Liver (tissue), 9 donors: Measurements from ENCODE around the gene PPP1R13B. TPM values are rescaled to one million over a fixed set of nuclear protein-coding genes. Genes with fewer than 3 reads are reported as not detected.

Source experiments
- DNase-seq: peaks from one replicate; pipeline ENCODE4 v3.0.0-alpha.2; 2017; ENCODE audit warnings: low spot score
- H3K27ac ChIP-seq, 2 donors: one replicate each; pipeline ENCODE4 v1.7.0; 2013; ENCODE audit warnings: inconsistent platforms in 2 of 2, low read length in 2 of 2, control low read depth in 1 of 2, low read depth in 1 of 2, mild to moderate bottlenecking in 1 of 2
- H3K27me3 ChIP-seq, 4 donors: one replicate each; pipeline versions ENCODE4 v1.6.1 to v1.7.0; 2013; ENCODE audit warnings: low read length in 3 of 4, inconsistent platforms in 1 of 4, mild to moderate bottlenecking in 1 of 4, moderate library complexity in 1 of 4; ENCODE audit not compliant: control insufficient read depth in 4 of 4, insufficient read depth in 4 of 4
- H3K36me3 ChIP-seq, 4 donors: one replicate each; pipeline versions ENCODE4 v1.6.1 to v1.7.0; 2013; ENCODE audit warnings: low read length in 3 of 4, mild to moderate bottlenecking in 3 of 4, low read depth in 1 of 4, moderate library complexity in 1 of 4; ENCODE audit not compliant: control insufficient read depth in 4 of 4, insufficient read depth in 3 of 4
- H3K4me1 ChIP-seq, 4 donors: one replicate each; pipeline versions ENCODE4 v1.6.1 to v1.7.0; 2013; ENCODE audit warnings: low read length in 3 of 4, mild to moderate bottlenecking in 3 of 4, moderate library complexity in 1 of 4; ENCODE audit not compliant: control insufficient read depth in 4 of 4, insufficient read depth in 4 of 4
- H3K4me3 ChIP-seq, 3 donors: one replicate each; pipeline versions ENCODE4 v1.6.1 to v1.7.0; 2013; ENCODE audit warnings: low read length in 3 of 3, control low read depth in 1 of 3, low read depth in 1 of 3, mild to moderate bottlenecking in 1 of 3
- H3K9ac ChIP-seq, 2 donors: one replicate each; pipeline ENCODE4 v1.7.0; 2013; ENCODE audit warnings: low read length in 2 of 2, mild to moderate bottlenecking in 2 of 2, moderate library complexity in 2 of 2, control low read depth in 1 of 2, low read depth in 1 of 2
- H3K9me3 ChIP-seq, 4 donors: one replicate each; pipeline versions ENCODE4 v1.6.1 to v1.7.0; 2013; ENCODE audit warnings: low read length in 3 of 4; ENCODE audit not compliant: control insufficient read depth in 4 of 4
- ATF3 ChIP-seq: IDR thresholded peaks from 2 replicates; pipeline ENCODE4 v1.6.1; 2016; ENCODE audit warnings: antibody characterized with exemption
- CTCF ChIP-seq: fragments of 150-350 bp; IDR thresholded peaks from 2 replicates; pipeline ENCODE4 v1.5.1; 2017; ENCODE audit warnings: improper control_type of control experiment, low read depth, low read length; ENCODE audit not compliant: missing input control
- FOXA1 ChIP-seq: IDR thresholded peaks from 2 replicates; pipeline ENCODE4 v1.6.1; 2016; ENCODE audit warnings: antibody characterized with exemption
- FOXA2 ChIP-seq: IDR thresholded peaks from 2 replicates; pipeline ENCODE4 v1.6.1; 2016; ENCODE audit warnings: antibody characterized with exemption
- GABPA ChIP-seq, 2 donors: IDR thresholded peaks in 1 of 2; conservative IDR thresholded peaks in 1 of 2; 2 replicates each; pipeline ENCODE4 v1.6.1; 2016; ENCODE audit warnings: antibody characterized with exemption in 2 of 2, mild to moderate bottlenecking in 1 of 2, moderate library complexity in 1 of 2
- HNF4A ChIP-seq, 2 donors: conservative IDR thresholded peaks; 2 replicates each; pipeline ENCODE4 v1.6.1; 2016; ENCODE audit warnings: antibody characterized with exemption in 2 of 2, mild to moderate bottlenecking in 2 of 2
- HNF4G ChIP-seq: IDR thresholded peaks from 2 replicates; pipeline ENCODE4 v1.6.1; 2016; ENCODE audit warnings: antibody characterized with exemption
- JUND ChIP-seq, 2 donors: IDR thresholded peaks; 2 replicates each; pipeline ENCODE4 v1.6.1; 2016; ENCODE audit warnings: antibody characterized with exemption in 2 of 2
- NR2F2 ChIP-seq: IDR thresholded peaks from 2 replicates; pipeline ENCODE4 v1.6.1; 2016; ENCODE audit warnings: antibody characterized with exemption
- RAD21 ChIP-seq, 2 donors: IDR thresholded peaks; 2 replicates each; pipeline ENCODE4 v1.6.1; 2016; ENCODE audit warnings: antibody characterized with exemption in 2 of 2, mild to moderate bottlenecking in 2 of 2
- RXRA ChIP-seq, 2 donors: IDR thresholded peaks; 2 replicates each; pipeline ENCODE4 v1.6.1; 2017 to 2018; ENCODE audit warnings: antibody characterized with exemption in 2 of 2, mild to moderate bottlenecking in 1 of 2
- SP1 ChIP-seq: IDR thresholded peaks from 2 replicates; pipeline ENCODE4 v1.6.1; 2018; ENCODE audit warnings: antibody characterized with exemption, mild to moderate bottlenecking
- TAF1 ChIP-seq: conservative IDR thresholded peaks from 2 replicates; pipeline ENCODE4 v1.6.1; 2016; ENCODE audit warnings: antibody characterized with exemption, mild to moderate bottlenecking
- YY1 ChIP-seq: IDR thresholded peaks from 2 replicates; pipeline ENCODE4 v1.6.1; 2016; ENCODE audit warnings: antibody characterized with exemption, mild to moderate bottlenecking
- WGBS: extraction: QIAGEN DNeasy Blood & Tissue Kit; methylation state at CpG from one replicate; pipeline ENCODE4 v1.1.7; 2013; 5-methylcytosine and 5-hydroxymethylcytosine counted together
- polyA plus RNA-seq, 2 donors: library from polyadenylated mRNA; stranded (reverse) in 1 of 2; unstranded in 1 of 2; fragments of 200-250 nt in 1 of 2; fragments of >200 nt in 1 of 2; fragmentation: Nextera tagmentation in 1 of 2; extraction: Ambion mirVana in 1 of 2; gene quantifications; one replicate each; pipeline versions ENCODE4 v1.2.1 to v1.2.3, GENCODE V29; 2013 to 2015
- total RNA-seq, 2 donors: library from RNA; depleted of rRNA; stranded (reverse); fragments of >200 nt; gene quantifications; one replicate each; pipeline ENCODE4 v1.2.3, GENCODE V29; 2014
- TF ChIP-seq, protein P1 (sequence below): IDR thresholded peaks from 2 replicates; pipeline ENCODE4 v1.6.1; 2016; ENCODE audit warnings: antibody characterized with exemption
- TF ChIP-seq, protein P2 (sequence below): IDR thresholded peaks from 2 replicates; pipeline ENCODE4 v1.6.1; 2016; ENCODE audit warnings: antibody characterized with exemption
- TF ChIP-seq, protein P3 (sequence below): IDR thresholded peaks from 2 replicates; pipeline ENCODE4 v1.6.1; 2016; ENCODE audit warnings: antibody characterized with exemption, mild to moderate bottlenecking
- donor health status: healthy.
- donor health status: healthy.
- donor health status: healthy.
- donor health status: healthy.
- donor health status: healthy.

PPP1R13B gene
- total and polyA plus RNA-seq, 4 donors, result 3.2 to 15.1 (median 5.1) TPM

GRCh38 chr14:103739466-103739792, 107.9 kb downstream of the PPP1R13B start:
- WGBS, result 95% methylated on average over 6 of the region's 6 CpGs
- H3K4me3 ChIP-seq, result no peak overlapping the region
- DNase-seq, result no peak
- no peak overlapping the region for H3K9ac ChIP-seq
- H3K4me1 ChIP-seq, result peaks cover 0 to 4% (median 1%) of the 10 kb centered on the region in 4 donors
- H3K9me3 ChIP-seq, result no peaks in the 10 kb centered on the region
- no peaks in the 10 kb centered on the region for H3K27me3 ChIP-seq
- TF ChIP-seq TAF1, result no peak
- TF ChIP-seq, protein P1, sequence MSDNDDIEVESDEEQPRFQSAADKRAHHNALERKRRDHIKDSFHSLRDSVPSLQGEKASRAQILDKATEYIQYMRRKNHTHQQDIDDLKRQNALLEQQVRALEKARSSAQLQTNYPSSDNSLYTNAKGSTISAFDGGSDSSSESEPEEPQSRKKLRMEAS, result no peak
- no peak for TF ChIP-seq RAD21 (IDR thresholded peaks at IDR 0.05)
- no peak for TF ChIP-seq SP1
- H3K27ac ChIP-seq, result no peak overlapping the region
- H3K36me3 ChIP-seq, result peaks cover 3 to 34% (median 12%) of the 10 kb centered on the region in 4 donors

GRCh38 chr14:103738701-103739451, 108.5 kb downstream of the PPP1R13B start:
- Histone ChIP-seq H3K4me1 (peaks cover 0 to 4% (median 1%) of the 10 kb centered on the region in 4 donors), H3K27ac (no peak overlapping the region), H3K27me3 (no peaks in the 10 kb centered on the region), H3K36me3 (peaks cover 3 to 36% (median 12%) of the 10 kb centered on the region in 4 donors), H3K9ac (no peak overlapping the region), H3K4me3 (no peak overlapping the region), H3K9me3 (no peaks in the 10 kb centered on the region)
- DNase-seq, result no peak
- WGBS, result 95% methylated on average over 34 of the region's 34 CpGs
- TF ChIP-seq FOXA2 (no peak), YY1 (no peak), NR2F2 (no peak), HNF4G (no peak), CTCF (no peak), RXRA (IDR thresholded peaks at IDR 0.05) (no peak), ATF3 (no peak), TAF1 (no peak), HNF4A (conservative IDR thresholded peaks at IDR 0.05) (no peak), GABPA (IDR thresholded peaks at IDR 0.05 in 1 of 2, conservative IDR thresholded peaks at IDR 0.05 in 1 of 2) (no peak), SP1 (no peak), FOXA1 (no peak), JUND (IDR thresholded peaks at IDR 0.05) (no peak), RAD21 (IDR thresholded peaks at IDR 0.05) (no peak)
- TF ChIP-seq, protein P1, result no peak
- TF ChIP-seq, protein P2, sequence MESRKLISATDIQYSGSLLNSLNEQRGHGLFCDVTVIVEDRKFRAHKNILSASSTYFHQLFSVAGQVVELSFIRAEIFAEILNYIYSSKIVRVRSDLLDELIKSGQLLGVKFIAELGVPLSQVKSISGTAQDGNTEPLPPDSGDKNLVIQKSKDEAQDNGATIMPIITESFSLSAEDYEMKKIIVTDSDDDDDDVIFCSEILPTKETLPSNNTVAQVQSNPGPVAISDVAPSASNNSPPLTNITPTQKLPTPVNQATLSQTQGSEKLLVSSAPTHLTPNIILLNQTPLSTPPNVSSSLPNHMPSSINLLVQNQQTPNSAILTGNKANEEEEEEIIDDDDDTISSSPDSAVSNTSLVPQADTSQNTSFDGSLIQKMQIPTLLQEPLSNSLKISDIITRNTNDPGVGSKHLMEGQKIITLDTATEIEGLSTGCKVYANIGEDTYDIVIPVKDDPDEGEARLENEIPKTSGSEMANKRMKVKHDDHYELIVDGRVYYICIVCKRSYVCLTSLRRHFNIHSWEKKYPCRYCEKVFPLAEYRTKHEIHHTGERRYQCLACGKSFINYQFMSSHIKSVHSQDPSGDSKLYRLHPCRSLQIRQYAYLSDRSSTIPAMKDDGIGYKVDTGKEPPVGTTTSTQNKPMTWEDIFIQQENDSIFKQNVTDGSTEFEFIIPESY, result no peak
- TF ChIP-seq, protein P3, sequence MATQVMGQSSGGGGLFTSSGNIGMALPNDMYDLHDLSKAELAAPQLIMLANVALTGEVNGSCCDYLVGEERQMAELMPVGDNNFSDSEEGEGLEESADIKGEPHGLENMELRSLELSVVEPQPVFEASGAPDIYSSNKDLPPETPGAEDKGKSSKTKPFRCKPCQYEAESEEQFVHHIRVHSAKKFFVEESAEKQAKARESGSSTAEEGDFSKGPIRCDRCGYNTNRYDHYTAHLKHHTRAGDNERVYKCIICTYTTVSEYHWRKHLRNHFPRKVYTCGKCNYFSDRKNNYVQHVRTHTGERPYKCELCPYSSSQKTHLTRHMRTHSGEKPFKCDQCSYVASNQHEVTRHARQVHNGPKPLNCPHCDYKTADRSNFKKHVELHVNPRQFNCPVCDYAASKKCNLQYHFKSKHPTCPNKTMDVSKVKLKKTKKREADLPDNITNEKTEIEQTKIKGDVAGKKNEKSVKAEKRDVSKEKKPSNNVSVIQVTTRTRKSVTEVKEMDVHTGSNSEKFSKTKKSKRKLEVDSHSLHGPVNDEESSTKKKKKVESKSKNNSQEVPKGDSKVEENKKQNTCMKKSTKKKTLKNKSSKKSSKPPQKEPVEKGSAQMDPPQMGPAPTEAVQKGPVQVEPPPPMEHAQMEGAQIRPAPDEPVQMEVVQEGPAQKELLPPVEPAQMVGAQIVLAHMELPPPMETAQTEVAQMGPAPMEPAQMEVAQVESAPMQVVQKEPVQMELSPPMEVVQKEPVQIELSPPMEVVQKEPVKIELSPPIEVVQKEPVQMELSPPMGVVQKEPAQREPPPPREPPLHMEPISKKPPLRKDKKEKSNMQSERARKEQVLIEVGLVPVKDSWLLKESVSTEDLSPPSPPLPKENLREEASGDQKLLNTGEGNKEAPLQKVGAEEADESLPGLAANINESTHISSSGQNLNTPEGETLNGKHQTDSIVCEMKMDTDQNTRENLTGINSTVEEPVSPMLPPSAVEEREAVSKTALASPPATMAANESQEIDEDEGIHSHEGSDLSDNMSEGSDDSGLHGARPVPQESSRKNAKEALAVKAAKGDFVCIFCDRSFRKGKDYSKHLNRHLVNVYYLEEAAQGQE, result no peak
